Cardiac fibroblast (primary cell): ENCODE data around the gene RAMP3.

ENCODE experiments used
- DNase-seq, 2 donors: peaks; one replicate each; pipeline versions ENCODE4 v3.0.0 to v3.0.0-alpha.2; 2010; ENCODE audit warnings: low read depth in 2 of 2
- H3K4me3 ChIP-seq, 2 donors: replicated peaks in 1 of 2; 1 replicate in 1 of 2; 2 replicates in 1 of 2; pipeline ENCODE4 v1.5.1; 2011; ENCODE audit warnings: low read depth in 2 of 2, low read length in 2 of 2, mild to moderate bottlenecking in 2 of 2, moderate library complexity in 1 of 2
- CTCF ChIP-seq: IDR thresholded peaks from one replicate; pipeline ENCODE4 v1.5.1; 2011; ENCODE audit warnings: low read depth, mild to moderate bottlenecking, low read length, inconsistent platforms

The RAMP3 gene

GRCh38 chr7:45220846-45221618 is 63.4 kb downstream of the RAMP3 start:
- TF ChIP-seq CTCF, result no peak
- DNase-seq, result no peak
- H3K4me3 ChIP-seq, result no peak overlapping the region

- H3K4me3 ChIP-seq, result no peak overlapping the region
- DNase-seq, result no peak
- no peak for TF ChIP-seq CTCF
Observed at GRCh38 chr7:45221896-45222604, 64.5 kb downstream of the RAMP3 start.

GRCh38 chr7:45223078-45223477 is 65.5 kb downstream of the RAMP3 start:
- no peak for TF ChIP-seq CTCF
- no peak overlapping the region for H3K4me3 ChIP-seq
- no peak for DNase-seq

DNA sequence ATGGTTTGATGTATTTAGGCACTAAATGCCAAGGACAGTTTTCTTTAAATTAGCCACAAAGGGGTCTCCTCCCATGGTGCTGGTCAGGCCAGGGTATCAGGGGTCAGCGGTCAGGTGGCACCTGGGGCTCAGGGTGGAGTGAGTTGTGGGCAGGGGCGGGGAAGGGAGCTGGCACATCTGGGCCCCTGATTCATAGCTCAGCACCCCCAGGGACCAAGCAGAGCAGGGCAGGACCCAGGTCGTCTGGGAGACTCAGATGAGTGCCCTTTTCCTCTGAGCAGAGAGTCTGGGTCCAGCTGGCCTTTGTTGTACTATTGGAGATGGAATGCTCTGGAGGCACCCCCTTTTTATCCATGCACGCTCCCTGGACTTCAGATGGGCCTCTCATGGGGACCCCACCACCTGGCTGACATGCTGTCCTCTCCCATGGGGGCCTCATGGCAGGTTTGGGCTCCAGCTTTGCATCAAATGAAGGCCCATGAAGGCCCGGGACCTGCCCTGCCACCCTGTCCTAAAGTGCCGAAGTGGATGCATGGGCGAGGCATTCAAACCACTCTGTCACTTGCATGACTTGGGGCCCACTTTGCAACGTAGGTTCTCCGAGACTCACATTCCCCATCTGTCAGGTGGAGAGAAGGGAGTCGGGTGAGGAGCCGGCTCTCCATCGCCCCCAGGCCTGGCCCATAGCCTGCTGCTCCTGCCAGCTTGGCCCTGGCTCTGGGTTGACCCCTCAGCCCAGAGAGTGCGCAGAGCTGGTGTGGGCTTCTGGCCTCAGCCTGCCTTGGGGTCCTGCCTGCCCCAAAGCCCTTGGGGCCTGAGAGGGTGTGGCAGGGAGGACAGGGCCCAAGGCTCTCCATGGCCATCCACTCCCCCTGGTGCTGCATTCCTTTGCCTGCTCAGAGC is 66.4 kb downstream of the RAMP3 start:
- no peak for TF ChIP-seq CTCF

GRCh38 chr7:45224832-45225231 is 67.2 kb downstream of the RAMP3 start:
- TF ChIP-seq CTCF, result no peak
- no peak for DNase-seq
- no peak overlapping the region for H3K4me3 ChIP-seq

More for the DNA sequence above, 66.4 kb downstream of the RAMP3 start:
- no peak overlapping the region for H3K4me3 ChIP-seq
- DNase-seq, result no peak

DNA sequence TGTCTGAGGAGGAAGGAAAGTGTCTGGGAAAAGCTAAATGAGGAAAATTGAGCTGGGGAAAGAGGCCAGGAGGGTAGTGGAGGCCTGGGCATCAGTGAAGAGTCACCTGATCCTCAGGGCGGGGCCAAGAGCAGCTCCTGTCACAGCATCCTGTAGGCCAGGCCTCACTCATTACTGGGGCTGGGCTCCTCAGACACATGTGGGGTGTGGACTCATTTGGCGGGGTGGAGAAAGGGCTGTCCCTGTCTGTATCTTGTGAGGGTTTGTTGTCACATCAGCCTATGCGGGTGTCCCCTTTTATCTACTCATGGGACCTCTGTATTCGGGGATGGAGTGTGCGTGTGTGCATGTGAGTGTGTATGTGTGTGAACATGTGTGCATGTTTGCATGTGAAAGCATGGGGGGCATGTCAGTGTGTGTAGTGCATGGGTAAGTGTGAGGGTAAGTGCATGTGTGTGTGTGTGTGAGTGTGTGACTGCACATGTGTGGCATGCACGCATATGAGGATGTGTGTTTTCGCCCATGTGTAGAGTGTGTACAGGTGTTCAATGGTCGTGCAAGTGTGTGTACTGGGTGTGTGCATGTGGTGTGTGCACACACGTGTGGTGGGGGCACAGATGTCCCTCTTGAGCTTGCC is 67.8 kb downstream of the RAMP3 start:
- DNase-seq, result no peak
- no peak for TF ChIP-seq CTCF
- H3K4me3 ChIP-seq, result no peak overlapping the region
